Adrenal gland (tissue), 5 donors: Measurements from ENCODE around the gene MALT1.

Experiments
- POLR2A ChIP-seq, 2 donors: fragments of 450-650 bp; IDR thresholded peaks; one replicate each; pipeline ENCODE4 v1.6.1; 2017; ENCODE audit warnings: antibody characterized with exemption in 2 of 2, mild to moderate bottlenecking in 2 of 2, moderate library complexity in 1 of 2
- TF ChIP-seq, protein P1 (sequence below), 6 experiments: fragments of 450-650 bp in 4 of 6; fragments of 200-600 bp in 2 of 6; sonication (generic) in 1 of 6; IDR thresholded peaks; 1 replicate in 5 of 6; 2 replicates in 1 of 6; pipeline versions ENCODE4 v1.5.1 to v1.8.0; 2016 to 2021; ENCODE audit warnings: antibody characterized with exemption in 6 of 6, mild to moderate bottlenecking in 2 of 6, moderate library complexity in 1 of 6
- donor health status: DM: no; HTN: no; CAD: no.

DNA sequence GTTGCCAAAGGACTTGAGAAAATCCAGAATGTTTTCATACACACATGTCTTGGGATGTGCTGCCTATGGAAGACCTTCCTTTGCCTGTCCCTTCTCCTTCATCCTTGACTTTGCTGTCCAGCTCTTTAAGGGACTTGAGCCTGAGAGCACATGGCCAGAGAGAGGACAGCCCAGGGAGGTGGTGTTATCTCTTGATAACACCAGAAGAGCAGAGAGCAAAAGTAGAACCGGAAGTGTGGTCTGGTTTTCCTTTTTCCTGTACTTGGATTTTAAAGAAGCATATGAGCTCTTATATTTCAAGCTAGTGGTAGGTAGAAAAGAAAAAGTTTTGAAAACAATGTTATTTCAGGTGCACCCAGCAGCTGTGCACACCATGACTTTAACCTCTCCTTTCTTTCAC lies 99.3 kb downstream of the MALT1 start:
- TF ChIP-seq, protein P1, sequence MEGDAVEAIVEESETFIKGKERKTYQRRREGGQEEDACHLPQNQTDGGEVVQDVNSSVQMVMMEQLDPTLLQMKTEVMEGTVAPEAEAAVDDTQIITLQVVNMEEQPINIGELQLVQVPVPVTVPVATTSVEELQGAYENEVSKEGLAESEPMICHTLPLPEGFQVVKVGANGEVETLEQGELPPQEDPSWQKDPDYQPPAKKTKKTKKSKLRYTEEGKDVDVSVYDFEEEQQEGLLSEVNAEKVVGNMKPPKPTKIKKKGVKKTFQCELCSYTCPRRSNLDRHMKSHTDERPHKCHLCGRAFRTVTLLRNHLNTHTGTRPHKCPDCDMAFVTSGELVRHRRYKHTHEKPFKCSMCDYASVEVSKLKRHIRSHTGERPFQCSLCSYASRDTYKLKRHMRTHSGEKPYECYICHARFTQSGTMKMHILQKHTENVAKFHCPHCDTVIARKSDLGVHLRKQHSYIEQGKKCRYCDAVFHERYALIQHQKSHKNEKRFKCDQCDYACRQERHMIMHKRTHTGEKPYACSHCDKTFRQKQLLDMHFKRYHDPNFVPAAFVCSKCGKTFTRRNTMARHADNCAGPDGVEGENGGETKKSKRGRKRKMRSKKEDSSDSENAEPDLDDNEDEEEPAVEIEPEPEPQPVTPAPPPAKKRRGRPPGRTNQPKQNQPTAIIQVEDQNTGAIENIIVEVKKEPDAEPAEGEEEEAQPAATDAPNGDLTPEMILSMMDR (IDR thresholded peaks at IDR 0.05): no peak
- TF ChIP-seq POLR2A (IDR thresholded peaks at IDR 0.05): no peak
